HG03469 (cell line): Measurements from ENCODE around the gene CPA3.

Experiments used
- ATAC-seq: cut with Tn5 transposase; IDR thresholded peaks from one replicate; pipeline ENCODE4 v1.9.1; 2021; ENCODE audit warnings: mild to moderate bottlenecking, moderate library complexity, moderate number of reproducible peaks; ENCODE audit not compliant: unreplicated experiment

The CPA3 gene

GRCh38 chr3:148865049-148865448 is at the start of gene CPA3:
CPA3 (plus strand) TSS chr3:148865296; CDS start chr3:148865308, 12 bp downstream.
- ATAC-seq: no peak

GRCh38 chr3:148815316-148816110 is 49.6 kb upstream of the CPA3 start:
- no peak for ATAC-seq

- ATAC-seq: no peak
Measured at GRCh38 chr3:148816427-148816826, 48.7 kb upstream of the CPA3 start.

- no peak for ATAC-seq
Measured at GRCh38 chr3:148816981-148817525, 48.0 kb upstream of the CPA3 start.

- no peak for ATAC-seq
Measured at GRCh38 chr3:148820361-148821245, 44.5 kb upstream of the CPA3 start.

GRCh38 chr3:148823026-148823425 is 42.1 kb upstream of the CPA3 start:
- no peak for ATAC-seq

GRCh38 chr3:148825476-148825875 is 39.6 kb upstream of the CPA3 start:
- ATAC-seq: no peak

- ATAC-seq: no peak
Measured at GRCh38 chr3:148827585-148827984, 37.5 kb upstream of the CPA3 start, which contains the start of gene CPB1. CPB1 (plus strand) TSS chr3:148827811; CDS start chr3:148827824, 13 bp downstream.

- ATAC-seq: no peak
Measured at GRCh38 chr3:148828136-148828690, 36.9 kb upstream of the CPA3 start.

GRCh38 chr3:148829926-148830325 is 35.2 kb upstream of the CPA3 start:
- no peak for ATAC-seq

GRCh38 chr3:148833223-148833622 is 31.9 kb upstream of the CPA3 start:
- no peak for ATAC-seq

GRCh38 chr3:148839805-148840204 is 25.3 kb upstream of the CPA3 start:
- ATAC-seq: no peak

GRCh38 chr3:148840451-148840850 is 24.6 kb upstream of the CPA3 start:
- ATAC-seq: no peak

- no peak for ATAC-seq
Measured at GRCh38 chr3:148845756-148846395, 19.2 kb upstream of the CPA3 start.

GRCh38 chr3:148847351-148847750 is 17.7 kb upstream of the CPA3 start:
- no peak for ATAC-seq

GRCh38 chr3:148848410-148848809 is 16.7 kb upstream of the CPA3 start:
- ATAC-seq: no peak

GRCh38 chr3:148852271-148852992 is 12.7 kb upstream of the CPA3 start:
- ATAC-seq: no peak

GRCh38 chr3:148853076-148853475 is 12.0 kb upstream of the CPA3 start:
- no peak for ATAC-seq

GRCh38 chr3:148854061-148854460 is 11.0 kb upstream of the CPA3 start:
- no peak for ATAC-seq

GRCh38 chr3:148856384-148856783 is 8.7 kb upstream of the CPA3 start:
- ATAC-seq: no peak
